Stimulated activated CD4-positive, alpha-beta T cell treated with anti-CD3 and anti-CD28 coated beads, Interleukin-12 subunit alpha, Interleukin-12 subunit beta, amount 100 ng/mL, for 48 hours (primary cell): ENCODE results near the gene MFNG.
"Not testable (repeated sequence)": the region's sequence is repeated elsewhere in the genome, so short reads cannot be mapped to it uniquely, and the experiment has no call there.

Source experiments
- DNase-seq, 3 donors: peaks; one replicate each; pipeline ENCODE4 v3.0.0-alpha.2; 2020; ENCODE audit warnings: low read depth in 2 of 3, low spot score in 1 of 3

MFNG gene

GRCh38 chr22:37486224-37486845 is at the start of gene MFNG:
TSS of gene MFNG (minus strand) at chr22:37486384. CDS start at chr22:37486177, 207 bp downstream.
- peak; percentile 56 to 72 (median 59) for DNase-seq

DNA sequence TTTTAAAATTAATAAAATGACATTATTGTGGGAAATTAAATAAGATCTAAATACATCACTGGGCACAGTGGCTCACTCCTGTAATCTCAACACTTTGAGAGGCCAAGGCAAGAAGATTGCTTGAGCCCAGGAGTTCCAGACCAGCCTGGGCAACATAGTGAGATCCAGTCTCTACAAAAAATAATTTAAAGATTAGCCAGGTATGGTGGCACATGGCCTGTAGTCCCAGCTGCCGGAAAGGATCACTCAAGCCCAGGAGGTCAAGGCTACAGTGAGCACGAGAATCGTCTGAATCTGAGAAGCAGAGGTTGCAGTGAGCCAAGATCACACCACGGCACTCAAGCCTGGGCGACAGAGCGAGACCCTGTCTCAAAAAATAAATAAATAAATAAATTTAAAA is 49.0 kb upstream of the MFNG start:
- no peak for DNase-seq

GRCh38 chr22:37534445-37534844 is 48.3 kb upstream of the MFNG start:
- no peak for DNase-seq

- DNase-seq, result no peak
These were observed 47.8 kb upstream of the MFNG start for GRCh38 chr22:37533995-37534394.

DNA sequence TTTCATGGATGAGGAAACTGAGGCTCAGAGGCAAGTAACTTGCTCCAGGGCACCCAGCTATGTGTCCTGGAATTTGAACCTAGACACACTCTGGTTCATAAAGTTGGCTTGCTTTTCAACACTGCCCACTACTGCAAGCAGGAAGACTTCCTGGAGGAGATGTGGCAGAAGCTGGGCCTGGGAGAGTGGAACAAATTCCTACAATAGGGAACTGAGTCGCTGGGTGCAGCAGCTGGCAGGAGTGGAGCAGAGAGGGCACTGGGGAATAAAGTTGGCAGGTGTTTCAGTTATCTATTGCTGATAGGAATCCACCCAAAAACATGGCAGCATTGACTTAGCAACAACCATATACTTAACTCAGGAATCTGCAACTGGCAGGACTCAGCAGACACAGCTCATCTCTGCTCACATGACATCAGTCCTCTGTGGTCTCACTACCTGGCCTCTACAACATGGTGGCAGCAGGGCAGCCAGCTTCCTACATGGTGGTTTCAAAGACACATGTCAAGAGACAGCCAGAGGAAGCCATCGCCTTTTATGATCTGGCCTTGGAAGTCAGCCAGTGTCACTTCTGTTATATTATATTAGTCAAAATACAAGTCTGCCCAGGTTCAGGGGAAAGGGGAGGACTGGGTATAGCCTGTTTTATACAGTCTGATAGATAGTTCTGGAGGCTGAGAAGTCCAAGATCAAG is 43.6 kb upstream of the MFNG start:
- no peak for DNase-seq

- not testable (repeated sequence) for DNase-seq
These were observed 41.8 kb upstream of the MFNG start for GRCh38 chr22:37527952-37528351.

GRCh38 chr22:37527081-37527752 is 41.0 kb upstream of the MFNG start:
- not testable (repeated sequence) for DNase-seq

GRCh38 chr22:37526376-37526775 is 40.2 kb upstream of the MFNG start:
- no peak for DNase-seq

GRCh38 chr22:37525746-37526350 is 39.7 kb upstream of the MFNG start:
- DNase-seq, result no peak

- peak in 1 of 3 donors; percentile 16 for DNase-seq
These were observed 39.0 kb upstream of the MFNG start for GRCh38 chr22:37525073-37525745.

DNA sequence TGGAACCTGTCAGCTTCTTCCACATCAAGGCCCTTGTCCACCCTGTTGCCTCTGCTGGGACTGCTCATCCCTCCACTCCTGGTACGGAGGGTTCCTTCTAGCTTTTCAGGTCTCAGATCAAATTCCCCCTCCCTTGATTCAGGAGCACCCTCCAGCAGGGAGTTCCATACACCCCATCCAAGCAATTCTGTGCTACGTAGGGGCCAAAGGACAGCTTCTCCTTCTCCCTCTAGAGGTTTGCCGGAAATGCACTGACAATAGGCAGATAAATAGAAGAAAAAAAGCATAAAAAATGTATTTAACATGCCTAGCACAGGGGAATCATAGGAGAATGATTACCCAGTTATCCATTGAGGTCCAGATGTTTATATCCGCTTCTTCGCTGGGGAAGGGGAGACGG is 36.3 kb upstream of the MFNG start:
- DNase-seq, result no peak

DNA sequence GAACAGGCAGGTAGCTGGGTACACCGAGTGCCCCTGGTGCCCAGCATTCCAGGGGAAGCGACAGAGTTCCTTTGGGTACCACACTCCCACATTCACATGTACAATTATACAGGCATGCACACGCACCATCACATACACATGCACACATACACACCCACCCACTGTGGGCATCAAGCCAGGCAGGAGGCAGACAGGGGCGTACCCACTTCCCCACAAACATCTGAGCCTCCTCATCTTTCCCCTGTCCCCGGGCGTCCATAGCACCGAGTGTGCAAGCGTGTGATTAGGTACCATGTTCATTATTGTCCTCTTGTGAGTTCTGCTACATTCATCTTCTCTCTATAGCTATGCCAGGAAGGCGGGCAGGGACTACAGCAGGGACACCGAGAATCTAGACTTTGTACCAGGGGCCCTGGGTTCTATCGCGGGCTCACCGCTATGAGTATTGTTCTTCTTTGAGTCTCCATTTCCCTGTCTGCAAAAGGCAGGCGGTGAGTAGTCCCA is 35.1 kb upstream of the MFNG start:
- no peak for DNase-seq

DNA sequence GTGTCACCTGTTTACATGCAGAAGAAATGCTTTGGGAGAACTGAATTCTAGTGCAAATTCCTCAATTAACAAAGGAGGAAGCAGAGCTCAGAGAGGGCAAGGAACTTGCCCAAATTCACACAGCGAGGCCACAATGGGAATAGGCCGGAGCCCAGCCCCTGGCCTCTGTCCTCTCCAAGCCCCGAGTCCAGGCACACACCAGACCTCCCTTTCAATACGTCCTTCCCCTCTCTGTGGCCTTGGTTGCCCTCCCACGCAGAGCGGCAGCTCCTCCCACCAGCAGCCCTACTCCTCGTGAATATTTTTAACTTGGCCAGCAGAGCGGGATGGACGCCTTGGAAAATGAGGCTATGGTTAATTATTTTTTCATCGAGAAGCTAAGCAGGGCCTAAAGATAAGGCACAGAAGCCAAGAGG is 34.6 kb upstream of the MFNG start:
- no peak for DNase-seq

GRCh38 chr22:37519268-37520195 is 33.3 kb upstream of the MFNG start, which contains the start of gene CARD10:
TSS of gene CARD10 (minus strand) at chr22:37519415. CDS start at chr22:37519200, 215 bp downstream.
- DNase-seq, result no peak

- DNase-seq, result no peak
These were observed 32.5 kb upstream of the MFNG start for GRCh38 chr22:37518509-37519267.

GRCh38 chr22:37517826-37518450 is 31.8 kb upstream of the MFNG start:
- no peak for DNase-seq

- no peak for DNase-seq
These were observed 30.3 kb upstream of the MFNG start for GRCh38 chr22:37516456-37516855.

- DNase-seq, result no peak
These were observed 29.7 kb upstream of the MFNG start for GRCh38 chr22:37515901-37516300.
